Erythroblast (primary cell): Measurements from ENCODE around the gene PSMD5.

Experiments
- GATA1 ChIP-seq: IDR thresholded peaks from 2 replicates; pipeline ENCODE4 v1.6.1; 2011; ENCODE audit warnings: low read depth, mild to moderate bottlenecking, control low read depth, low read length, moderate library complexity
- POLR2A ChIP-seq: IDR thresholded peaks from 2 replicates; pipeline ENCODE4 v1.6.1; 2011; ENCODE audit warnings: mild to moderate bottlenecking, low read length

- no peak for TF ChIP-seq POLR2A
- TF ChIP-seq GATA1: no peak
Measured at GRCh38 chr9:120820095-120820494, 22.6 kb downstream of the PSMD5 start.
